ENCODE measurements around the gene MYOCOS.
"Not testable (repeated sequence)": the region's sequence is repeated elsewhere in the genome, so short reads cannot be mapped to it uniquely, and the experiment has no call there.

The MYOCOS gene

DNA sequence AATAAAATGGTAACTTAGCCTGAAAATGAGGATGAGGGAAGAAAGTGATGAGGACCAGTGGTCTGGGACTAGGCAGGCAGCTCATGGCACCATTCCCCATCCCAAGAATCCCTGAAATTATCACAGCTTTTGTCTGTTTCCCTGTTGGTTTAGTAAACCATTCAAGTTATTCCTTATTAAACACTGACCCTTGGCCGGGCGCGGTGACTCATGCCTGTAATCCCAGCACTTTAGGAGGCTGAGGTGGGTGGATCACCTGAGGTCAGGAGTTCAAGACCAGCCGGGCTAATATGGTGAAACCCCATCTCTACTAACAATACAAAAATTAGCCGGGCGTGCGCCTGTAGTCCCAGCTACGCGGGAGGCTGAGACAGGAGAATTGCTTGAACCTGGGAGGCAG lies 34.2 kb downstream of the MYOCOS start:
- not testable (repeated sequence) for DNase-seq (ENCODE audit: low read depth in 4 of 4, low spot score in 1 of 4)

DNA sequence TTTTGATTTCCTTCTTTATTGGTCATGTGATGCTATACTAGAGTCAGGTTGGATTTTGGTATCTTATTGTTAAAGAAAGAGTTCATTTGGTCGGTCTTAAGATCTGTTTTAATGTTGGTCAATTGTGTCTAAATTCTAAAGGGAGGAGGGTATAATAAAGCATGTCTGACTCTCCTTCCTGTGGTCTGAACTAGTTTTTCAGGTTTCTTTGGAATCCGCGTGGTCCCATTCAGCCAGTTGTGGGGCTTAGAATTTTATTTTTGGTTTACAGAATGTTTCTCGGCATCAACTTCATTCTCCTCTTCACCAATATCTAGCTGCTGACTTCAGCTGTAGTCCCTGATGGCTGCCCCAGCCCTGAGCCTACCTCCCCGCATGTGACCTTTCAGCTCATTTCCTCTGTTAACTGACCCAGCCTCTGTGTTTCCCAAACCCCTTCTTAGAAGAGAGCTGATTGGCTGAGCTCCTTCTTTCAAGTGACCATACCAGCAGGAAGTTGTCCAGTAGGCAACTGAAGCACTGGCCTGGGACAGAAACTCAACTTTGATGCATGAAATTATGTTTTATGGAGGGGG lies 39.1 kb downstream of the MYOCOS start:
- no peak for DNase-seq (ENCODE audit: low read depth in 4 of 4, low spot score in 1 of 4)

DNA sequence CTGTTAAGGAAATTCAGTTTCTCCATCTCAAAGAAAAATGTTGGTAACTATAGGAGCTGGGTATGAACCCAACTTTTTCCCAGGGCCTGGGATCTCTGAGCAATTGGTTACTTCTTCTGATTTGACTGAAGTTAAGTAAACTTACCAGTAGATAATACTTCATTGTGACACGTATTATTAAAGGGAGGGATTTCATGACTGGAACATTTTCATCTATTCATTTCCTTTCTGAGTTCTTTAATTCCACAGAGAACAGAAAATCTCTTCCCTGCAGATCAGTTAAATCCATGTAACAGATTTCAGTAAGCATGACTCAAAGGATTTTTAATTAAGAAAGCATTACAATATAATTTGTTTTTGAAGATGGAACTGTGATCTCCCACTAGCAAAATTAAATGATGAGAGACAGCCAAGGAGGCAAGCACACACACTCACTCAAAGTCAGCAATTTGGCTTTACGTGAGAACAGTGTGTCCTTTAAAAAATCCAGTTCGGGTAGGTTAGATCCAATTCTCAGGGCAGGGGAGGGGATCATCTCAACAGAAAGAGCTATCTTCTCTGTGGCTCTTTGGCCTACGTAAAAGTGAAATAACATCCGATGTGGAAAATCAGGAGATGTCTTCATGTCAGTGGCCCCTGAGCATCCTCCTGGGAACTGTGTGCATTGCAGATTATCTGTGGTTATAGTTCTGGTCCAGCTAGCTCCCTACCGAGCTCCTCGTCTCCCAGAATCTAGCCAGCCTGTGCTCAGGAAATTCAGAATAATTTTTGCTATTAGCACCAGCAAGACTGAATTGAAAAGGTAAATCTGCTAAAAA lies 41.2 kb downstream of the MYOCOS start:
- no peak for DNase-seq (ENCODE audit: low read depth in 4 of 4, low spot score in 1 of 4)

DNA sequence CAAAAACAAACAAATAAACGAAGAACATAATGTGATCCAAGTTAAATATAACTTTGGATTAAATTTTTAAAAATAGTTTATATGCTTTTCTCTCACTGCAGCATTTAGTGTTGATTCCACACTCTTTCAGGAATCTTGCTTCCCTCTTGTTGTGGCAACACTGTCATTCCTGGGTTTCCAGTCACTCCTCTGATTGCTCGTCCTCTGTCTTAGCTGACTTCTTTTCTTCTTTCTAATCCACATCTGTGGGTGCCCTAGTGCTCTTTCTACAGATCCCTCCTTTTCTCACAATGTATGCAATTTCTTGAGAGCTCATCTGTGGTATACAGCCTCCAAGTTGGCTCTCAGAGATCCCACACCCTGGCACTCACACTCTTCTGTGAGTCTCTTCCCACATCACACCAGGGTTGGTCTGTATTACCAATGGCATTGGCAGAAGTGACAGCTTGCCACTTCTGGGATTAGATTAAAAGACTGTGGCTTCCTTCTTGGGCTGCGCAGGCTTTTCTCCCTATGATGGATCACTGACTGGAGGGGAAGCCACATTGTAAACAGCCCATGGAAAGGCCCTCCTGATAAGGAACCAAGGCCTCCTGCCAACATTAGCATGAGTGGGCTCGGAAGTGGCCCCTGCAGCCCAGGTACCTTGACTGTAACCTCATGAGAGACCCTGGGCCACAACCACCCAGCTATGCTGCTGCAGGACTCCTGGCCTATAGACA lies 42.0 kb downstream of the MYOCOS start:
- no peak for DNase-seq (ENCODE audit: low read depth in 4 of 4, low spot score in 1 of 4)

GRCh38 chr1:171664976-171665375 lies 42.9 kb downstream of the MYOCOS start:
- no peak for DNase-seq (ENCODE audit: low read depth in 4 of 4, low spot score in 1 of 4)

- DNase-seq (ENCODE audit: low read depth in 4 of 4, low spot score in 1 of 4), result no peak
These were observed 44.2 kb downstream of the MYOCOS start for GRCh38 chr1:171666114-171666769.

- no peak for DNase-seq (ENCODE audit: low read depth in 4 of 4, low spot score in 1 of 4)
These were observed 46.3 kb downstream of the MYOCOS start for GRCh38 chr1:171668372-171668771.

DNA sequence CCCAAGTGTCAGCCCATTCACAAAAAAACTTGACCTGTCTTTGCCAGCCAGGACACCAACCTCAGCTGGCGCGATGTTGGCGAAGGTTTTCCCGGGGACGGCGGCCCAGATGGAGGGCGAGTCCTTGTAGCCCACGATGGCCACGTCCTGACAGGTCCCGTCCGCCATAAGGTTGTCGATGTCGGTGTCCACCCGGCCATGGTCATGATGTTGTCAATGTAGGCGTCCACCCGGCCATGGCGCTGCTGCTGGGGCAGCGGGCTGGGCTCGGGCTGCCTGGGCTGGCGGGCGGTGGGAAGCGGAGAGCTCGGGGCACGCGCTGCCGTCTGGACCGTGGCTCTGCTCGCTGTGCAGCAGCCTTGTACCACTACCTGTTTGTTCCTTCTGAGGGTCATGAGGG lies 48.7 kb downstream of the MYOCOS start:
- no peak for DNase-seq (ENCODE audit: low read depth in 4 of 4, low spot score in 1 of 4)

GRCh38 chr1:171674431-171675405 lies 52.7 kb downstream of the MYOCOS start:
- no peak for DNase-seq (ENCODE audit: low read depth in 4 of 4, low spot score in 1 of 4)

Data from stimulated activated CD4-positive, alpha-beta T cell treated with anti-CD3 and anti-CD28 coated beads, Interleukin-1b, Interleukin-23, amount 100 ng/mL, for 24 hours (primary cell).